NCI-H345 (cell line): Measurements from ENCODE around the gene RERE.

ENCODE experiments used
- DNase-seq: peaks from one replicate; lab custom pipeline; 2025; lab: John Stamatoyannopoulos, UW

RERE gene

DNA sequence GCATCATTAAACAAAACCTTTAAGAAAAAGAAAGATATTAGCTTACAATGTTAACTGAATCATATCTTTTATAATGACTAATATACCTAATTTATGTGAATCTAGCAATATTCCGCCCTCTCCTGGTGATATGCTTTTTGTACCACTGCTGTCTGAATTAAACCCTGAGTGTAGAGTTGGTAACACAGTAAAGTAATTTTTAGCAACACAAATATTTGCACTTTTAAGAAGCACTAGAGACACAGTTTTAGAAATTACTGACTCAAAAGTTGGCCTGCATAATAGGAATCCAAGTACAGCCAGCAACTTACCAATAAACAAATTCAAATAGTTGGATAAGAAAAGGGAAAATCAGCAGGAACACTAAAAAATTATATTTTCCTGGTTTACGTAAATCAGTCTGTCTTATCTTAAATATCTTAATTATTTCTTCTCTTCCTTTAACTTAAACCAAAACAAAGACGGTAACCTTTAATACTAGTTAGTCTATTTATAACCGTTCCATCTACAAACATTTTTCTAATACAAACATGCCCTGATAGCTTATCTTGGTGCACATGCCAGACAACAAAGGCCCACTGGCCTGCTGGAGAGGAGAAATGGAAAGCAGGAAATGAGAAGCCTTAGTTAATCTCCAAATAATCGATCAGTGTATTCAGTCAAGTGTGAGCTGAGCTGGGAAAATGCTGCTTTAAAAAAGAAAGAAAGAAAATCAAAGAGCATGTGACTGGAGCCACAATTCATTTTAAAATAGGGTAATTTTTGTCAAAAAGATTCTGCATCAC, 246.0 kb downstream of the RERE start:
- DNase-seq = peak; percentile 17

- no peak for DNase-seq
These were observed 247.0 kb downstream of the RERE start for GRCh38 chr1:8570465-8570864.

DNA sequence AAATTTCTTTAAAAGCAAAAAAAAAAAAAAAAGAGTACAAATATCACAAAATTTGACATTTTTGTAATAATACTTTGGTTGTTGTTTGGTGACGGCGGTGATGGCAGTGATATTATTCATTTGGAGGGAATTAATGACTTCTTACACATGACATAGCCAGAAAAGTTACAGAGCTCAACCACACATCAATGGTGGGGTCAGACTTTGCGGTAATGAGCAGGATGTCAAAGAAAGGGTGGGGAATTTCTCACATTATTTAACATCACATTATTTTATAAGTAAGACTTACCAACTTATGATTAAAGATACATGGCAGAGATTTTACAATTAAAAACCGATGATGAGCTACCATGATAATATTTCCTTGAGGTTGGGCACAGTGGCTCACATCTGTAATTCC, 248.2 kb downstream of the RERE start:
- no peak for DNase-seq

DNA sequence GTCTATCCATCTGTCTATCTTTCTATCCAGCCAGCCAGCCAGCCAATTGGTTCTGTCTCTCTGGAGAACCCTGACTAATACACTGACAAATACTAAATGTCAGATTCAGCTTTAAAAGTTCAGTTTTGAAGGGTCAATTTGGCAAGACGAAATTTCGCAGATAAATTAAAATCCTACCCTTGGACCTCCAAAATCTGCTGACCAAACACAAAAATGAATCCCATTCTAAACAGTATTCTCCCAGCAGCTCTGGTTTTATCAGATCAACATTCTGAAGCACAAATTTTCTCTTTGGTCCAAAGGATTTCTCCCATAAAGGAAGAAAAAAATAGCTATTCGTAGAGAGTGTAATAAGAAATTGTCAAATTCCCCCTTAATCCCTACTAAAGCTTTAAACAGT, 248.6 kb downstream of the RERE start:
- no peak for DNase-seq

DNA sequence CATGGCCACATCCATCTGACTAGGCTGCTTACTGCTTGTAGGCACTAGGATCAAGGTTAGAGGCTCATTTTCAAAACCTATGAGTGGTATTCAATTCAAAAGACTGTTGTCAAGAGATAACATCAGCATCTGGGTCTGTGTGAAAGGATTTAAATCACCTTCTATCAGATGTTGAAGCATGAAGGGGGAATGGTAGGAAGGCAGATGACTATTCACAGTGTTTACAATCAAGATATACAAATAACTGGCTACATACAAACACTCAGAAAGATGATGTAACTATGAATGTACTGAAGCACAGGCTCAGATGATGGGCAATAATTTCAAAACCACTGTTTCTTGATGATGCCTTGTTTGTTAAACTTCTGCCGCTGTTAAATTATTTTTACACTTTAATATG, 250.3 kb downstream of the RERE start:
- DNase-seq = no peak

DNA sequence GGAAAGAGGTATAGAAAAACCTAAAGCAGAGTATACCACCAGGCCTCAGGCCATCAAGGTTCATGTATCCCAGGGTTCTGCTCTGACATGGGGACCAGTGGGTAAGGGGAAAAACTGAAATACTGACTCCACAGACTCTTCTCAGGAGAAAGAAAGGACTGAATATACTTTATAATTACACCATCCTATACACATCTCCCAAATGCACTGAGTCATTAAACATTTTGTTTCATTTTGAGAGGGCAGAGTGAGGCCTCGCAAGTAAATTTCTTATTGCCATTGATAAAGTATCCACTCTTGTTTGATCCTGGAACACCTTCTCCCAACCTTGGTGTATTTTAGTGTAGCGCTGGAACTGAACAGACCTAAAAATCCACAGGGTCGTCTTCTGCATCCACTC, 251.6 kb downstream of the RERE start:
- no peak for DNase-seq

DNA sequence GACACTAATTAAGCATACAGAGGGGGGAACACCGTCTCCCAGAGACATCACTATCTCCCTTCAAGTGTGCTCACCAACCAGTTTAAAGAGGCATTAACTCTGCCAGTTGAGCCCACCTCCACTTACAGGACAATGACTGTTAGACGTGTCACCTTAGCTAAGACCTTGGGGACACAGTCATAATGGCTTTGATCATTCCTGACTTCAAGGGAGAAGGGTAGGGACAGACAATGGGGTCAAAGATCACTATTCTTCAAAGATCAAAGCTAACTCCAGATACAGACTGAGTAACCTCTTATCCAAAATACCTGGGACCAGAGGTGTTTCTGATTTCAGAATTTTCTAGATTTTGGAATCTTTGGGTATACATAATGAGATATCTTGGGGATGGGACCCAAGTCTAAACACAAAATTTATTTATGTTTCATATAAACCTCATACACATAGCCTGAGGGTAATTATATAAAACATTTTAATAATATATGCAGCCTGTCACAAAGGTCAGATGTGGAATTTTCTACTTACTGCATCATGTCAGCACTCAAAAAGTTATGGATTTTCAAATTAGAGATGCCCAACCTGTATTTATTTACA, 253.4 kb downstream of the RERE start:
- no peak for DNase-seq

DNA sequence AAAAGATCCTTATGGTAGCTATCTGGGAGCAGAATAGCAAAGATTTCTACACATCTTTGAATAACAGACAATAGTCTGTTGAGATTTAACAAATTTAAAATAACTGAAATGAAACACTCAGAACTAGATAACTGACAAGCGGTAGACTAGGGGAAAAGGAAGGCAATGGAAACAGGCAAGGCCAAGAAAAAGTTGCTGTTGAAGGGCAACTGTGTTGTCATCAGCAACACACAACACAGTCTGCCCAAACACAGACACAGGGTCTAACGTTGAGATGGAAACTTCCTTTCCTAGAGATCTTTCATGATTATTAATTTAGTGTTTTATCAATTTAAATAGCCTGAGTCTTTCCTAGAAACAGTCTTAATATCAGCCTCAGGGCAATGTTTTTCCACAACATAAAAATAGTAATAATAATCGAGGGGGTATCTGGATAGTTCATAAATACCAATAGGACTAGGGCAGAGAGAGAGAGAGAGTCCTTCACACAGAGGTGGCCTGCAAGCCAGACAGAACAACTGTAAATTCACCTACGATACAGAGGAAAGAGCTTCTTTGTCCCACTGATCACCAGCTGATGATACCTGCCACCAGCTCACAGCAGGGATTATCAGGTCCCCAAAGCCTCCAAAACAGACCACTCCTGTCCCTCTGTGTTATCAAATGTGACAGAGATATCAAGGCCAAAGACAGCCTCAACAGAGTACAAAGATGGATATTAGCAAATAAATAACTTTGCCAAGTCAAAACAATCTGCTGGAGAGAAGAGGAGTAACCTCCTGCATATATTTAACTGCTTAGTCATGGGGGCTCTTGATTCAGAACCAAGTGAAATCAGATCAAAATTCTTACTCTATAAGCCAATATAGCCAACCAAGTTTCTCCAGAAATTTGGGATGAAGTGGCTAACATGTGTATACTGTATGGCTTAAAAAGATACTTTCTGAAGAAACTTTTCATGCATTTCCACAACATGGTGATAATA, 254.3 kb downstream of the RERE start:
- DNase-seq = no peak

GRCh38 chr1:8562222-8562621, 255.2 kb downstream of the RERE start:
- no peak for DNase-seq

DNA sequence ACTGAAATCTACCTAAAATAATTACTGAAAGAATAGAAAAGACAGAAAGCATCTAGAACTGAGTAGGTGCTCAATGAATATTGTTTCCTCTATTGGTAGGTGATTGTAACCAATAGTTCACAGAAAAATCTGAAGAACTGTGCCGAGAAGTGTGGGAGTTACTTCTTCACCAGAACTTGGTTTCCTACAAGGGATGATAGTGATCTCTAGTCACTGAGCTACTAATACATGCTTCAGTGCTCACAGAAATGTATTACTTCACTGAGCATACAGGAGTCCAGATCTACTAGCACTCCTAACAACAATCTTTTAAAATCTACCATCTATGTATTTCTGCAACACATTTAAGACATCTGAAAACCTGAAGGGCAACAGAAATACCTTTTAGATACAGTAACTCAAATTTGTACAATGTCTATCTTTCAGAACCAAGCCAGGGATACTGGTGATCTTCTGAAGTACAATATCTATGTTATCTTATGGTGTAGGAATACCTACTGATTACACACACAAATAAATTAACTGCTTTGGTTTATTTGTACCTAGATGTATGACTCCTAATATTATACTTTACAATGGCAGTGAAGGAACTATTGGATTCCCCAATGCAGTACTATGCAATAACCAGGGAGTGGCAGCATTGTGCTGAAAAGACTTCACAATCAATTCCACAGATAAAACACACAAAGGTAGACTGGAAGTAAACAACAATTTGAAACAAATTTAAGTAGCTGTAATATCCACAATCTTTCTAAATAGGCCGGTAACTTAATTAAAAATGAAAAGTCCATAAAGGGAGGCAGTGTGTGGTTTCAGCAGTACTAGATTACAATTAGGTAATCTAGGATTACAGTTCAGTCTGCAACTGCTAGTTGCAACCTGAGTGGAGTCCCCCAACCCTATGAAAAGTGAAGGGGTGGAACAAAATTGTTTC, 256.6 kb downstream of the RERE start:
- DNase-seq = peak; percentile 46

GRCh38 chr1:8560035-8560434, 257.4 kb downstream of the RERE start:
- no peak for DNase-seq

GRCh38 chr1:8555582-8555981, 261.9 kb downstream of the RERE start:
- no peak for DNase-seq

DNA sequence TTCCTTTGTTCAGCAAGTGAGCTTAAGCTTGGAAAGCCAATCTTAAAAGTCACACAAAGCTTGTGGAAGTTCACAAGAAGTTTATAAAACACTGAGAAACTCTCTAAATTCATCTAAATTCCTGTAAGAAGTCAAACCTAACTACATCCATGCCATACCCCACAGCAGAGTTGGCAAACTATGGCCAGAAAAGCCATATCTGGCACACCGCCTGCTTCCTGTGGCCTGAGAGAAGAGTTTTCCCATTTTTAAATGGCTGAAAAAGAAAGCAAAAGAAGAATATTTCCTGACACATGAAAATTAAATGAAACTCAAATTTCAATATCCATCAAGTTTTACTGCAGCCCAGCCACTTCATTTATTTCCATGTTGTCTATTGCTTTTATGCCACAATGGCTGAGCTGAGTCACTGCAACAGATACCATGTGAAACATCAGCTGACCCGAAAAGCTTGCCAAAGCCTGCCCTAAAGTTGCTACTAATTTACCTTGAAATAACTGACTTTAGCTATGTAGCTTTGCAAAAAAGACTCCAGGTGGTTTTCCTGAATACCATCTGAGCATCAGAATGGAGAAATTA, 262.4 kb downstream of the RERE start:
- no peak for DNase-seq

- DNase-seq = no peak
These were observed 264.5 kb downstream of the RERE start for GRCh38 chr1:8552820-8553397.

DNA sequence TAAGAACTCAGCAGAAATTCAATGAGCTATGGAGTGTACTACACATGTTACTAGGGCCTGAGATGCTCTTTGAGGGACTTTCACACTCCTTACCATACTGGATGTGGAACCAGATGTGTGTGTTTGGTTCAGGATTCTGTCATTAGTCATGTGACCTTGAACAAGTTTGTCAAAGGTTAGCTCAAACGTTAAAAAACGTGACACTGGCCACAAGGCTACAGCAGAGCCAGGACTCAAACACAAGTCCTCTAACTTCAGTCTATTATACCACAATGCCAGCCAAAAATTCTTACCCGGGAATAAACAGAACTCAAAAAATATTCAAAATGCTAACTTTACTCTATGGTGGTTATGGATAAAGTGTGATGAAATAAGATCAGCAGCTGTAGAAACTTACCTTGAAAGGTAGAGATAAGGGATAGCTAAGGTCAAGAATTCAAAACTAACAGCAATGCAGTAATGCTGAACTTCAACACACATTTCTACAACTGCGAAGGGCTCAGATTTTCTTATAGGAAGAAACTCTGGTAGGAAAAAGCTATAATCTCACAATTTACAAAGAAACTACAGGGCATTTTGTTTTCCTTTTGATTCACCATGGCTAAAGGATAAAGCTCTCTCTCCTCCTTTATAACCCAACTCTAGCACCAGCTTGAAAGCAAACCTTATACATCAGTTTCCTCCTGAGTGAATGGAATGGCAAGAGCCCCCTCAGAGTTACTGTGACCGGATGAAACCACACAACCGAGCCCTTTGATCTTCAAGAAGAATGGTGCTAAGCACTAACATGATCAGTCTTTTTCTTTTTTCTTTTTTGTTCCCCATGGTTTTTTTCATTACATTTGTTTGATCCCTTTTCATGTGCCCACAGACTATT, 265.6 kb downstream of the RERE start:
- DNase-seq = no peak

DNA sequence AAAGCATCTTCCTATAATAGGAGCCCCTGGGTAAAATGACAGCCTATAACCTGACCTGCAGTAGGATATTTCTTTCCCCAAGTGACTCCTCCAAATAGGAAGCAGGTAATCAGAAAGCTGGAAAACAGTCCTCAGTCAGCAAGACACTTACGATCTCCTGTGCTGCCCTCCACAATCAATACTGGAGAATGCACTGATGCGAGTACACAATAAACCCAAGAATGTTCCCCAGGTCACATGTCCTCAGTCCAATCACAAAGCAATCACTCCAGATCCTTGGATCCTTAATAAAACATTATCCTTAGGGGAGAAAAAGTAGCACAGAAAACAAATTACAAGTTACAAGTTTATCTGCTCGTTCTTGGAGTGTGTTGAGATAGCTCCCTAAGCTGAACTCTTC, 266.4 kb downstream of the RERE start:
- no peak for DNase-seq

- no peak for DNase-seq
These were observed 269.6 kb downstream of the RERE start for GRCh38 chr1:8547791-8548190.

DNA sequence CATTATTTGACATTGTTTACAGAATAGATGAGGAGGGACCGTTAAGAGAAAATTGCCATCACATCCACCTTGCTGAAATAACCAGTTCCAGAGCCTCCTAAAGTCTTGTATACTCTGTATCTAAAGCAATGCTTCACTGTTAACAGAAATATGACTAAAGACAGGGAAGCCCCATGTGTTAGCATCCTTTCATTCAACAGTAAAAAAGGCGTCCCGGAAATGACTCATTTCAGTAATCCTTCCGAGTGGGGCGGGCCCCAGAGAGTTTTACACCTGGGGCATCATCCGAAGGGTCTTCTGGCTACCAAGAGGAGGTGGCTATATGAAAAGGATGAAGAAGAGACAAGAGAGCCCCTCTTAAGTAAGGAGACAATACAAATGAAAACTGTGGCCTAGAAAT, 272.4 kb downstream of the RERE start:
- no peak for DNase-seq

DNA sequence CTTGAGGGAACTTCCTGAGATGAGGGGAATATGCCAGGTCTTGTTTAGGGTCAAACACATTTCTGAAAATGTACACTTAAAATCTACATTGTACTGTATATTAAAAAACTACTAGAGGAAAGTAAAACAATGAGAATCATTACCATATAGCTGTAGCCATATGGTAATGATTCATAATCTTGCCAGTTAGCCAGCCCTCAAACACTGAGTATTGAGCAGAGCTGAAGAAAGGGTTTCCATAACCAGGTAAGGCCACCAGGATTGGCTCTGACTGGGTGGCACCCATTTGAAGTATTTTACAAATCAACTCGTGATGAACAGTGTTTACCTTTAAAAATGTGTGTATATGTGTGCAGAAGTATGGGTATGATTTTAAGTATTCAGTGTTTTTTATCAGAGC, 272.8 kb downstream of the RERE start:
- no peak for DNase-seq

GRCh38 chr1:8543965-8544364, 273.5 kb downstream of the RERE start:
- DNase-seq = no peak
